ENCODE data around the gene HPSE2.

HPSE2 gene

GRCh38 chr10:98420786-98421185 is 814.9 kb downstream of the HPSE2 start:
- no peak for DNase-seq

DNA sequence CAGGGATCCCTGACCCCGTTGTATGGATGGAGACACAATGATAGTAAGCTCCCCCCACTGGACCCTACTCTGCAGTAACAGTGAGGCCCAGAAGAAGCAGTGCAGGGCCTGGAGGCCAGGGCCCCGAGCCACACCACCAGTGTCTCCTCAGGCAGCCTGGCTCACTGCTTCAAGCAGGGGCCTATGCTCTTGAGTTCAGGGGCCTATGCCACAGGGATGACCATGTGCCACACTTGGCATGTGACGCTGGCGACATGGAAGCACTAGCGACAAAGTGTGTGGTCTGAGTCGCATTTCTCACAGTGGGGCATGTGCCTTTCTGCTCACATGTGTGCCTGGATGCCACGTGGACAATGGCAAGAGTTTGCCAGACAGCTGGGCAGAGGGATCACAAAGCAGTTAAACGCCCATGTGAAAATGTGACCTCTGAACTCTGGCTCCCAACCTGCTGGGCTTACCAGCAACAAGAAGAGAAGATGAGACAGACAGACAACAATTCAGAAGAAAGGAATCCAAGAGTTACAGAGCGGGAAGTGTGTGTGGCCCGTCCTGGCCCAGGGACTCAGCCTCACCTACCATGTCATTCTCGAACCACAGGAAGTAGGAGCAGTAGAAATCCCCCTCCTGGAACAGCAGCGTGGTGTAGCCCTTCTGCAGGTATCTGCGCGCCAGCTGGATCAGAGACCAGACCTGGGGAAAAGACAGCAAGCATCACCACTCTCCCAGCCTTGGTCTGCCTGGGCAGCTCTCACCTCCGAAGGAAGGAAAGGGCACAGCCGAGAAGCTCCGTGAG is 816.0 kb downstream of the HPSE2 start:
- DNase-seq: no peak

DNA sequence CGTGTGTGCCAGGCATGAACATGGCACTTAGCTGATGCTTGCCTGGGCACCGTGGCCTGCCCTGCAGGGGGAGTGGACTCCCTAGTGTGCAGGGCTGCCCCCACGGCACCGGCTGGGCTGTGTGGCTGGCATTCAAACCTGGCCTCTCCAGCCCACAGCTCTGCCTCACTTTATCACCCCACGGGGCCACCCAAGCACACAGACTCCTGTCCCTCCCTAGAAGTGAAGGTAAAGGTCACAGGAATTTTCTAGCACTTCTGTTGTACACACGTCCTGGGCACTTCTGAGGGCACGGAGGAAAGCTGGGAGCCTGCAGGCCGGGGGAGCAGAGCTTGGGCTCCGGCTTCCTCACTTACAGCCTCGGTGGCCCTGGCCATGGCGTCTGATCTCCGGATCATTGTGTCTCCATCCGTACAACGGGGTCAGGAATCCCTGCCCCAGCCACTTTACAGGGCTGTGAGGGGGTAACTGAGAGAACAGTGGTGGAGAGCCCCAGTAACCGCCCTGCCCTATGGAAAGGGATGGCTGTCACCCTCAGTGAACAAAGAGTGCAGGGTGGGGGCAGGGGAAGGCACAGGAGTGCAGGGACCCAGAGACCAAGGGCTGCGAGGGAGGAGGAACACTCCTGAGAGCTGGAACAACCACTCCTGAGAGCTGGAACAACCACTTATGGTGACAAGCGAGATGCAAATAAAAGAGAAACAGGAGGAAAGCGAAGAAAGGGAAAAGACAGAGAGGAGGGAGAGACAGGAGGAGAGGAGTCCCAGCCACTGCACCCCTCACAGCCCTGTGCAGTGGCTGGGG is 816.8 kb downstream of the HPSE2 start:
- DNase-seq: no peak

- DNase-seq: no peak
Observed at GRCh38 chr10:98417973-98418664, 817.5 kb downstream of the HPSE2 start.

- DNase-seq: no peak
Observed at GRCh38 chr10:98417481-98417959, 818.1 kb downstream of the HPSE2 start.

DNA sequence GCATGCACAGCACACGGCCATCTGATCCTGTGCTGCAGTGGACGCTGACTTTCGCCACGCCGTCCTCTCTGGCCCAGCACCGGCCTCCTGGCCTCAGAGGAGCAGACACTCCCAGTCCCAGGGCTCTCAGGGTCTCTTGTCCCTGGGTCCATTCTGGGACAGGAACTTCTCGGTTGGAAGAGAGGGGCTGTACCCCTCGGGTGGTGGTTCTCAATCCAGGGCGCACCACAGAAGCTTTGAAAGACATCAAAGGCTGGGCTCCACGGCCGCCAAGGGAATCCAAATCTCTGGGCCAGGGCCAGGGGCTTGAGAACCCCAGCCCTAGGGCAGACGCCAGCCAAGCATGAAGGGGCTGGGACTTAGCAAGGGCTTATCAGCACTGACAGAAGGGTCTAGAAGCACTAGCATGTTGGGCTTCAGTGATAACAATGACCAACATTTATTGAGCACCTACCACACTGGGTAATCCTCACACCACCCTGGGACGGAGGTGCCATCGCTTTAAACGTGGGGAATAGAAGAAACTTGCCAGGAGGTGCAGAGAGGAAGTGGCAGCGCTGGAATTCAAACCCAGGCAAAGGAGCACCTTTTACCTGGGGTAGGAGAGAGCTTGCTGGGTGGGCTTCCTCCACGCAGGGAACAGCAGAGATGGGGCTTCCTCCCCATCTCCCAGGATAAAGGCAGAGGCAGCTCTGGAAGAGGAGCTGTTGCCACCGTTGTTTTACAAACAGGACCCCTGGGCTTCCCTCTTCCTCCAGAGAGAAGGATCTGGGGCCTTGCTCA is 818.9 kb downstream of the HPSE2 start:
- DNase-seq: no peak

DNA sequence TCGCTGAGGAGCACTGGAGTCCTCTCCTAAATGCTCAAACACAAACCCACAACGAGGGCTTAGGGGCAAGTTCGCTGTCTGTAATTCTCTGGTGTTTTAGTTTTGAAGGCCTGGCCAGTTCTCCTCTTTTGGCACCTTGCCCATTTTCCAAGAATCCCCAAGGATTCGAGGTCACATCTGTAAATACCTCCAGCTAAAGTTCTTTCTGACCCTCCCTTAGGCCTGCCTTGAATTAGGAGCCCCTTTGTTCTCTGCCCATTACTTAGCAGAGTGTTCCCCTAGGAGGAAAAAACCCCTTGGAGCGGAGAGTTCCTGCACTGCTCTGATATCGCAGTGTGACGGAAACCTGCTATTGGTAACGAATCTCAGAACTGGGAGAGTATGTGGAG is 819.9 kb downstream of the HPSE2 start:
- no peak for DNase-seq

DNA sequence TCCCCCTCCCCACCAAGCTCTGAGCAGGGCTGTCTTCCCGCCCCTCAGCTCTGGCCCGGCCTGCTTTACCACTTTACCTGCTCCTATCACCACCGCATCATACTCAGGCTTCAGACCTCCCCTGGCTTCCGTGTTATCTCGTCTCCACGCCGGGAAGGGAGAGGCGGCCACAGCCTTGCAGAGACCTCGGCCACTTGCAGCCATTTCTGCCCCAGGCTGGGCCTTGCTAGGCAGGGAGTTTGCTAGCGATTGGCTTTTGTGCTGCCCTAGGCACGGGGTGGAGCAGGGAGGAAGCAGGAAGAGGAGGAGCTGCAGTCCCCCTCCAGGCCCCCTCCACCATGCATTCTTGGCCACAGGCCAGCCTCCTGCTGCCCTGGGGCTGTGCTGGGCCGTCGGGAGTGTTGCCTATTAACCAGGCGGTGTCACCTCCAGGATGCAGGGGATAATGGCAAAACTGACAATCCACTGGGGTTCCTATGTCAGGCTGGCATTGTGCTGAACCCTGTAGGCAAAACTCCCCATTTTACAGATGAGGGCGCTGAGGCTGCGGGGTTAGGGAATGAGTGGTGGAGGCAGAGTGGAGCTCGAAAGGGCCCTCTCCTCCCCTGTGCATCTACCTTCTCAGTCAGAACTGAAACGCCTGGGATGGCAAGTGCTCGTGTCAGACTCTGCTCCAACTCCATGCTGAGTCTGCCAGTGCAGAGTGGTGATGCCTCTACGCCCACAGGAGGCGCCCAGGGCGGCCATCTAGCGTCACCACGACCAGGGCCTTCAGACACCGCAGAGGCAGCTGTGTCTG is 820.5 kb downstream of the HPSE2 start, which contains the start of gene PYROXD2:
PYROXD2 (minus strand) TSS at position 251 of the 799 bp plus-strand sequence; CDS start at position 204, 47 bp downstream.
- DNase-seq: no peak

GRCh38 chr10:98414578-98414931 is 821.1 kb downstream of the HPSE2 start:
- DNase-seq: no peak

GRCh38 chr10:98411768-98412167 is 823.9 kb downstream of the HPSE2 start:
- DNase-seq: no peak

DNA sequence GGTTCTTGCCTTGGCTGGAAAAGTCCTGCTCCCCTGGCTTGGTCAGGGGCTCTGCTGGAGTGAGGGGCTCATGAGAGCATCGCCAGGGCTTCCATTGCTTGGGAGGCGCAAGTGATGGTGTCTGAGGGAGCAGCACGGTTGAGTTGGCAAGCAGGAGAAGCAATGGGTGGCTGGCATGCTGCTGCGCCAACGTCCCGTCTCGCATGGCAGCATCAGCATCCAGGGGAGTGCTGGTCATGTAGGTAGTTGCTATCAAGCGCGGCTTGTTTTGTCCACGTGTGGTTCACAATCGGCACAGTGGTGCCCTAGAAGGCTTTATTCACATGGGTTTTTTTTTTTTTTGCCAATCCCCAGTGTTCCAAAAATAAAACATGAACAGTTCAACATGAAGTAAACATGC is 824.5 kb downstream of the HPSE2 start:
- no peak for DNase-seq

DNA sequence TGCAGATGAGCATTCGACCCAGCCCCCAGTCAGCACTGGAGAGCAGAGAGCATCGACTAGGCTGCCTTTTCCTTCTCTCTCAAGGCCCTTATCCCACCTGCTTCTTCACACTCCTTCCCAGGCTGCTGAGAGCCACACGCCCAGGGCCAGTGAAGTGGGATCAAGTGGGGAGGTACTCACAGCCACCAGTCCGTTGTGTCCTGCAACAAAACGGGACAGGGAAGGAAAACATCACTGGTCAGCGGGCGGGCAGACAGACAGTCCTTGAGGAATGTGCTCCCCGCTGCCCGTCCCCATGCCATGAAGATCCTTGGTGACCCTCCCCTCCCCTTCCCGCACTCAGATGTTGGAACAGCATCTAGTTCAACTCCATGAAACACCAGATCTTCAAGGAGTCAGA is 824.9 kb downstream of the HPSE2 start:
- no peak for DNase-seq

- no peak for DNase-seq
Observed at GRCh38 chr10:98410135-98410743, 825.4 kb downstream of the HPSE2 start.

DNA sequence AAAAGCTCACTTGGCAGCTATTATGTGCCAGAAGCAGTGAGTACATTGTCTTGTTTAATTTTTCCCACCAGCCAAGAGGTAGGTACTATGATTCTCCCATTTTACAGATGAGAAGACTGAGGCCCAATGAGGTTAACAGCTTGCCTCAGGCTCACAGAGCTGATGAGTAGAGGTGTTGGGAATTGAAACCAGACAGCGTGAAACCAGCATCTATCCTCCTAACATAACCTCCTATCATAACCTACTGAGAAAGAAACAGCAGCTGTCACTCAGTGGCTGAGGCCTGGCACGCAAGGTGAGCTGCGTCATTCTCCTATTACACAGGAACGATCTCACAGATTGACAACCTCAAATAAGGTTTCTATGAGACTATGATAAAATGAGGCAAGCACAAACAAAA is 826.9 kb downstream of the HPSE2 start:
- DNase-seq: no peak

DNA sequence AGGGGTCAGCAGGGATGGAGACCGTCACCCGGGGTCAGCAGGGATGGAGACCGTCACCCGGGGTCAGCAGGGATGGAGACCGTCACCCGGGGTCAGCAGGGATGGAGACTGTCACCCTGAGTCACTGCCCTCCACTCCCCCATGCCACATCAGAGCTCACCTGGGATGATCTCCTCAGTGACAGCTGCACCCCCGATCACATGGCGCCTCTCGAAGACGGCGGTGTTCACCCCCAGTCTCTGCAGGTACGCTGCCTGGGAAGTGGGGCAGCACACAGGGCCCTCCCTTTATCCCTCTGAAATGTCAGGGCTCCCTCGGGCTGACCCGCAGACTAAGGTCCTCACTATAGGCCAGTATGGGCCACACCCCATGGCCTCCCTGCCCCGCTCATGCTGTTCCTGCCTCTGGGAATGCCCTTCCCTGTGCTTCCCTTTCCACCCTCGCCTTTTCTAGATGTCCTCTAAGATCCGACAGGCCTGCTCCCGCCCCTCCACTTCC is 827.9 kb downstream of the HPSE2 start:
- DNase-seq: no peak

Measured in NCI-H2029 treated with DMSO at 0.1 percent for 48 hours (cell line).